Fibroblast of the conjunctiva (primary cell): ENCODE results near the gene RNF166.

Experiments used
- DNase-seq: peaks from one replicate; pipeline ENCODE4 v3.0.0-alpha.2; 2010; ENCODE audit warnings: low read depth

Gene RNF166

DNA sequence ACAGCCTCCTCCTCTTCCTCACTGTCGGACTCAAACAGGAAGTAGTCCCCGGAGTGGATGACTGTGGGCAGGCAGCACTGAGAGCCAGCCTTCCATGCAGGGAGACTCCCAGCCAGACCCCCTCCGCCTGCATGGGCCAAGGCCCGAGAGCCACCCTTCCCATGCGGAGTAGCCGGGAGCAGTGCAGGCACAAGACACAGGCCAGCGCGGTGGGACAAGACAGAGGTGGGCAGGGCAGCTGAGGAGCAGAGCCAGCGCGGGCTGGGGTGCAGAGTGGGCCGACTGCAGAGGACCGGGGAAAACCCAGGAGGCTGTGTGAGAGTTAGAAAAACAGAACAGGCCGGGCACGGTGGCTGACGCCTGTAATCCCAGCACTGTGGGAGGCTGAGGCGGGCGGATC lies 17.7 kb upstream of the RNF166 start:
- DNase-seq, result no peak

DNA sequence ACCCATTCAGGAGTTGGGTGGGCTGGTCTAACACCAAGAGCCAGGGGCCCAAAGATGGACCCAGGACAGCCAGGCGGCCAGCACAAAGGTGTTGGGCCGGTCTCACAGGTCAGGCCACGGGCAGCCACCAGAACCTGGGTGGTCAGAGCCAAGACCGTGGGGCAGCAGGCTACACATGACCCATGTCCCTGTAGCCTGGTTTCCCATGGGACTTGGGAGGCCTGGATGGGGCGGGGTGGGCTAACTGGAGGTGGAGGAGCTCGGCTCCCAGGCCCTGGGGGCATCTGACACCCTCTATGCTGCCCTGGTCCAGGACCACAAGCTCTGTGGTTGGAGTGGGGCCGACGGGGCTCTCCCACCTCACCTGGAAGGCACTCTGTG lies 17.3 kb upstream of the RNF166 start:
- DNase-seq, result no peak

- DNase-seq, result no peak
These were observed 16.7 kb upstream of the RNF166 start for GRCh38 chr16:88722784-88723506.

DNA sequence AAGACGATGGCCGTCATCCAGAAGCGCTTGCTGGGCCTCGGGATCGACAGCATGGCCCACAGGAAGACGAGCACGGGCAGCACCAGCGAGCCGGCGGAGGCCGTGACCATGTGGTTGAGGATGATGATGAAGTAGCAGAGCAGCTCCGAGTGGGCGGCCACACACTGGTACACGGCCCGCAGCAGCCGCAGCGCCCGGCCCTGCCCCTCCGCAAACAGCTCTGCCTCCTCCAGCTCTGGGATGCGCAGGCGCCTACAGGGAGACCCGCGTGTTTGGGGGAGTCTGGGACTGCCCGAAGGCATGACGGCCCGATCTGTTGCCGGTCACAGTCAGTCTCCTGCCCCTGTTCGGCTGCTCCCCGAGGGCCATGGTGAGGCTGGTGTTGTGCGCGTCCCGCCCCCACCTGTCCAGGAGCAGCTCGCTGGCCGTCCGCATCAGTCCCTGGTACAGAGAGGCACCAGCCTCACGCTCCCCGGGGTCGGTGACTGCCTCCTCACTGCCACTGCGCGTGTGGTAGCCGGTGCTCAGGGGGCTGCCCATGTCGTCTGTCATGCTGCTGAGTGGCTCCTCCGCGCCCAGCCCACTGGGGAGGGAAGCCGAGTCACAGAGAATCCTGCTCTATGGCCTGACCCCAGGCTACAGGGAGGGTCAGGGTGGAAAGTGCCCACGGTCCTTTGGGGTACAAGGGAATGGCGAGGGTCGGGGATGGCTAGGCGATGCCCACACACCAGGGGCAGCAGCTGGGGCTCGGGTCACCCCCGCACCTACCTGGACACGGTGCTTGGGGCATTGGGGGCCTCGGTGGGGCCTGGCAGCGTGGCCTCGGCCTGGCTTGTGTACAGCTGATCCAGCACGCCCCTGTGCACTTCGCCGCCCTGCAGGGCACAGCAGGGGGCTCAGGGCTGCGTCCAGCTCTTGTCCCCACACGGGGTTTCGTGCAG lies 15.9 kb upstream of the RNF166 start:
- DNase-seq, result no peak

GRCh38 chr16:88721236-88721635 lies 15.0 kb upstream of the RNF166 start:
- DNase-seq, result no peak

DNA sequence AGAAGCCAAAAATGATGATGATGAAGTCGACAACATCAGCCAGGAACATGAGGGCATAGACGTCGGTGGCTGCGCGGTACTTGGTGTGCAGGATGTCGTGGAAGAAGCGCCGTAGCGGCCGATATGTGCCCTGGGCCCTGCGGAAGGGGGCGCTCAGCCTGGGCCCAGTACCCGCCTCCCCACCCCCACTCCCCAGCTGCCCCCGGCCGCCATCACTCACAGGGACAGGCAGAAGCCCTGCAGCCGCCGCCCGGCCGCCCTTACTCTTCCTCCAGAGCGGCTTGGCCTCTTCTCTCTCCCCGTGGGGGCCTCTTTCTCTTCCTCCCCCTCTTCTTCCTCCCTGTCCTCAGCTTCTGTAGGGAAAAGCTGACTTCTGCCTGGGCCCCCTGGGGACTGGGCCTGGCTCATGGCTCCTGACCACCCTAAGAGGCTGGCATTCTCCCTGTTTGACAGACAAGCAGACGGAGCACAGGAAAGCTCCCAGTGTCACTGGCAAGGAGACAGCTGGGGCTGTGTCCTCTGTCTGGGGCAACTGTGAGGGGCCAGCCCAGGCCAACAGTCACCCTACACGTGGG lies 14.3 kb upstream of the RNF166 start:
- DNase-seq, result no peak

GRCh38 chr16:88719933-88720296 lies 13.7 kb upstream of the RNF166 start:
- no peak for DNase-seq

- no peak for DNase-seq
These were observed 13.2 kb upstream of the RNF166 start for GRCh38 chr16:88719267-88719932.

DNA sequence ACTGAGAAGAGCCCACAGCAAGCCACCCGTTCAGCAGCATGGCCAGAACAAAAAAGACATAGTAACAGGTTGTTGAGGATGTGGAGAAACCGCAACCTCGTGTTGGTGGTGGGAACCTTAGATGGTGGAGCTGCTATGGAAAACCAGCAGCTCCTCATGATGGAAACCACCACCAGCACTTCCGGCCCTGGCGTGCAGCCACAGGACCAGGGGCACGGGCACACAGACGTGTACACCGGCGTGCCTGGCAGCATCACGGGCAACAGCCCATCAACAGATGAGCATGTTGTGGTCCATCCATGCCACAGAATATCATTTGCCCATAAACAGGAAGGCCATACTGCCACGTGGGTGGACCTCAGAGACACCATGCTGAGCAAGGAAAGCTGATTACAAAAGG lies 12.0 kb upstream of the RNF166 start:
- no peak for DNase-seq

- no peak for DNase-seq
These were observed 10.4 kb upstream of the RNF166 start for GRCh38 chr16:88716601-88717001.

DNA sequence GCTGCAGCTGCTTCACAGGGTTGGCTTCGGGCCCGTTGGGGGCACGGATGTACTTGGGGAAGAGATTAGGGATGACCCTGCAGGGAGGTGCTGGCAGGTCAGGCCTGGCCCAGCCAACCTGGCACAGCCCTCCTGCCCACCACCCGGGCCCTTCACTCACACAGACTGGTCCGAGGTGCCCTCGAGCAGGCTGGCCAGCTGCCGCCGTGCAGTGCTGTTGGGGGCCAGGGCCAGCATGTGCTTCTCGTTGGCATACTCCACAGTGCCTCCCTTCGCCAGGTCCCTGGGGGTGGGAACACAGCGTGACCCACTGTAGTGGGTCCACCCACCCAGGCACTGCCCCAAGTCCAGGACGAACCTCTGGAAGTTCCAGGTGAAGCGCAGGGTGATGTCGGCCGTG lies 10.0 kb upstream of the RNF166 start:
- no peak for DNase-seq

DNA sequence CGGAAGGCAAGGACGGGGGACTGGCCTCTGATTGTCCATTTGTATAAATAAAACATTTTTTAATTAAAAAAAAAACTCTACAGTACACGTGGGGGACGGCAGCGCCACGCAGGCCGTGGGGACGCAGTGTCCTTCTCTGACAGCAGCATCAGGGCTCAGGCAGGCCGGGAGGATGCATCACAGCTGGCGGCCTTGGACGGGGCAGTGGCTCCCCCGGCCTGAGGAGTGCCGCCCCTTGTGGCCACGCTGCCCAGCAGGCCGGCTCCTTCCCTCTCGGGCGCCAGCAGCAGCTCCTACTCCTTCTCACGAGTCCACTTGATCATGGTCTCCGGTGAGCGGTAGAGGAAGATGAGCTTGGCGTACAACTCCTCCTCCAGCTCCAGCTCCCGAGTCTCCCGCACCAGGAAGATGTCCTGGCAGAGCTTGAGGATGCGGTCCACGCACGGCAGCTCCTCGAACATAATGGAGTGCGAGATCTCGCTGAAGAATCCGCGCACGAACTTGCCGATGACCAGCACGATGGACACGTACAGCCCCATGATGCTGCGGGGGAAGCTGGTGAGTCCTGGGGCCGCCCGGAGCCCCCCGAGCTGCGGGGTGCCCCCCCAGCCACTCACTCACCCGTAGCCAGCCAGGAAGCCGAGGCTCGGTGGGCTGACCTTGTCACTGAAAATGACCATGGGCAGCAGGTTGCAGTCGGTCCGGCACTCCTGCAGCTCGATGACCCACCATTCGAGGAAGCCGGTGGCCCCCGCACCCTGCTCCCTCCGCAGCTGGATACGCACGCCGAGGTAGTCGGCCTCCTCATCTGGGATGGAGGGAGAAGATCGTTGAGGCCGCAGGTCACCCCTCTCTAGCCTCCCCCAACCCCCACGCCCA lies 9.3 kb upstream of the RNF166 start:
- no peak for DNase-seq

DNA sequence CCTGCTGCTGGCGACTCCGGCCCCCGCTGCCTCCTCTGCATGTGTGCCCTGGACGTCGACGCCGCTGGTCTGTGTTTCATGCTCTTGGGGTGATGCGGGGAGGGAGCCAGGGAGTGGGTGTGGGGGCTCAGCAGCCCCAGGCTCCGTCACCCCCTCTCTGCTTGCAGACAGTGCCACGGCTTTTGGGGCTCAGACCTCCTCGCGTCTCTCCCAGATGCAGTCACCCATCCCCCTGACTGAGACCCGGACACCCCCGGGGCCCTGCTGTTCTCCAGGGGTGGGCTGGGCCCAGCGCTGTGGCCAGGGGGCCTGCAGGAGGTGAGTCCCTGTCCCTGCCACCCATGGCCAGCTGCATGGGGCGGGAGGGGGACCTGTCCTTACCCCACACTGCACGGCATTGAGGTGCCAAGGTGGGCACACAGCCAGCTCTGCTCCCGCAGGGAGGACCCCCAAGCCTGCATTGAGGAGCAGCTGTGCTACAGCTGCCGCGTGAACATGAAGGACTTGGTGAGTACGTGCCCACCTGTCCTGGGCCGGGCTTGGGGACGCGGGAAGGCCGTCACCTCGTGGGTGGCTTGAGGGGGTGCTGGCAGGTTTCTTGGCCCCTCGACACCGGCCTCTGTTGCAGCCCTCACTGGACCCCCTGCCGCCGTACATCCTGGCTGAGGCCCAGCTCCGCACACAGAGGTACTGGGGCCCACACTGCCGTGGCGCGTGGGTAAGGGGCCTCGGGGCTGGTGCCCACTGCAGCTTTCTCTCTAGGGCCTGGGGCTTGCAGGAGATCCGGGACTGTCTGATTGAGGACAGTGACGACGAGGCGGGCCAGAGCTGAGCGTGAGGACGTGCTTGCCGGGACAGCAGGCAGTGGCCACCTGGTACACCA lies 8.5 kb upstream of the RNF166 start:
- no peak for DNase-seq

GRCh38 chr16:88713568-88714419 lies 7.6 kb upstream of the RNF166 start:
- DNase-seq, result no peak

- no peak for DNase-seq
These were observed 6.8 kb upstream of the RNF166 start for GRCh38 chr16:88713054-88713453.

- DNase-seq, result no peak
These were observed 6.3 kb upstream of the RNF166 start for GRCh38 chr16:88712362-88712979.

DNA sequence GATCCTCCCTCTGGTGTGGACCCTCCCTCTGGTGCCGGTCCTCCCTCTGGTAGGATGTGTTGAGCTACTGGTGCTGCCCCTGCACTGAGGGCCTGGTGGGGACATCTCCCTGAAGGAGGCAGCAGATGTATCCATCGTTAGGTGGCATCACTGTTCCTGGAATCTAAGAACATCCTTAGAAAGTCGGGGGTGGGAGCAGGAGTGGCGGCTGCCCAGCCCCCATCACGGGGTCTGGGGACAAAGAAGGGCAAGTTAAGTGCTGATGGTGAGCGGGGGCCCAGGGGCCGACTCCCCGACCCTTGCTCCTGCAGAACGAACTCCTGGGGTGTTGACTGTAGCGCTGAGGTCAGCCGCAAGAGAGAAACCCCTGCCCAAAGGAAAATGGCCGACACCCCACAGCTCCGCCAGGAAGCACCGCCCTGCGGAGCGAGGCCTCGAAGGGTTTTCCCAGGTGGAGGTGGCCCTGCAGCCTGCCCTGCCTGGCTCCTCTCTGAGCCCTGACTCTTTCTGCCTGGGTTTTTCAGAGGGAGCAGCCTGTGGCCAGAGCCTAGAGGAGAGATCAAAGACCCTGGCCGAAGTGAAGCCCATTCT lies 5.6 kb upstream of the RNF166 start:
- no peak for DNase-seq

GRCh38 chr16:88710556-88710955 lies 4.3 kb upstream of the RNF166 start:
- DNase-seq, result no peak
